Stomach (tissue), 4 donors: ENCODE data around the gene RASSF9.

Experiments used
- CTCF ChIP-seq, 7 experiments: fragments of 450-650 bp in 4 of 7; fragments of 200-600 bp in 3 of 7; sonication (generic) in 3 of 7; IDR thresholded peaks; one replicate each; pipeline ENCODE4 v1.5.1; 2016 to 2019; ENCODE audit warnings: antibody characterized with exemption in 7 of 7, control low read depth in 2 of 7, mild to moderate bottlenecking in 1 of 7
- EP300 ChIP-seq: sonication (generic); formaldehyde crosslinking; IDR thresholded peaks from one replicate; pipeline ENCODE4 v1.6.1; 2017; ENCODE audit warnings: antibody characterized with exemption
- POLR2A ChIP-seq, 4 donors: fragments of 450-650 bp; IDR thresholded peaks; one replicate each; pipeline ENCODE4 v1.6.1; 2016; ENCODE audit warnings: antibody characterized with exemption in 4 of 4, control low read depth in 2 of 4, mild to moderate bottlenecking in 1 of 4, moderate library complexity in 1 of 4
- POLR2AphosphoS5 ChIP-seq, 3 donors: sonication (generic); formaldehyde crosslinking; IDR thresholded peaks; one replicate each; pipeline ENCODE4 v1.6.1; 2016; ENCODE audit warnings: antibody characterized with exemption in 3 of 3

DNA sequence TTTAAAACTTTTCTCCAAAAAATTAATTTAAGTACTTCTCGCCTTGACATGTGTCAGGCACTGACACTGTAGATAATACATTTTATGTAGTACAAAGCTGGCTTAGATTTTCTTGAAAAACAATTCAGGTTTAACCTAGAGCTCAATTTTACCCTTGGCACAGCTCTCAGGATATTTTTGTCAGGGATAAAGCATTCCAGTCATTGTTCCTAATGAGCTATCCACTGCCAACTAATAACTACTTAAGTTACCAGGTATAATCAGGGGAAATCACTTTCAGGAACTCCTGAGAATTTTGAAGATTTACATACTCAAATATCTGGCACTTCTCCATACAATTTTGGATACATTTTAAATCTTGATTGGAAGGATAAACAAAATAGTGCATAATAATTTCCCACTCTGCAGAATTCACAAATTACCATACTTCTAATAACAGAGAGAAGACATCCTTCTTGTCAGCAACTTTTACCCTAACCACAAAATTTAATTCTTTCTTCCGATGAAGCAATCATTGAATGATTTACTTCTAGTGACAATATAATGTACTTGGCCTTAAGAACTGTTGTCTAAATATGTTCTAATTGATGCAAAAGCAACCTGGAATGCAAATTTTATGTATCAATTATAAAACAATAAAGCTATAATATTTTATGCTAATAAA lies 4.8 kb downstream of the RASSF9 start:
- no peak for TF ChIP-seq POLR2A (IDR thresholded peaks at IDR 0.05)
- no peak for TF ChIP-seq CTCF (IDR thresholded peaks at IDR 0.05)
- no peak for TF ChIP-seq EP300
- TF ChIP-seq POLR2AphosphoS5 (IDR thresholded peaks at IDR 0.05): no peak
